K562 (cell line): ENCODE data around the gene SPRYD3. TPM values are rescaled to one million over a fixed set of nuclear protein-coding genes. Genes with fewer than 3 reads are reported as not detected.

Source experiments
- ATAC-seq: fragments of 200-7000 bp; cut with Tn5 transposase; 3 replicates; pipeline ENCODE4 v1.9.1; 2020; ENCODE audit warnings: moderate library complexity
- BruUV-seq: library from RNA; stranded (reverse); fragments of 400-500 nt; replicated peaks from 2 replicates; lab custom pipeline; 2021; lab: Mats Ljungman, UMichigan
- CTCF ChIA-PET: fragments of 300-600 bp; formaldehyde crosslinking; extraction: SDS; loops from one replicate; lab custom pipeline; 2021; ENCODE audit warnings: low intra/inter-chr PET ratio; lab: Yijun Ruan, JAX
- POLR2A ChIA-PET: fragments of 300-600, 350-650 bp; sonication (Branson Sonifier 250); formaldehyde crosslinking; extraction: SDS; loops from one replicate; lab custom pipeline; 2021; ENCODE audit warnings: antibody characterized with exemption, inconsistent platforms; lab: Yijun Ruan, JAX
- DNase-seq, 4 experiments: peaks; one replicate each; pipeline versions ENCODE4 v3.0.0 to v3.0.0-alpha.2; 2011 to 2018; ENCODE audit warnings: low spot score in 3 of 4, mixed read lengths in 3 of 4; ENCODE audit errors: extremely low read depth in 1 of 4
- FAIRE-seq: peaks from 2 replicates; lab custom pipeline; 2011; peaks lifted over from hg19 to GRCh38; lab: Jason Lieb, UNC
- H2AFZ ChIP-seq: 2 replicates; pipeline ENCODE4 v1.6.0; 2011; ENCODE audit warnings: low read depth, low read length, control low read depth, inconsistent platforms
- H3K27ac ChIP-seq: fragments of 200-600 bp; 3 replicates; pipeline ENCODE4 v1.8.0; 2011; ENCODE audit warnings: low read depth, mild to moderate bottlenecking, control low read depth, inconsistent platforms, low read length, moderate library complexity, mixed read lengths; ENCODE audit errors: extremely low read depth
- H3K27me3 ChIP-seq, 2 experiments: fragments of 300-600 bp in 1 of 2; 2 replicates in 1 of 2; 3 replicates in 1 of 2; pipeline versions ENCODE4 v1.6.0 to v1.8.0; 2011; ENCODE audit warnings: inconsistent platforms in 2 of 2, low read length in 2 of 2, mild to moderate bottlenecking in 1 of 2, mixed read lengths in 1 of 2, moderate library complexity in 1 of 2; ENCODE audit not compliant: control insufficient read depth in 2 of 2, insufficient read depth in 2 of 2
- H3K36me3 ChIP-seq: fragments of 300-600 bp; 3 replicates; pipeline ENCODE4 v1.8.0; 2011; ENCODE audit warnings: mild to moderate bottlenecking, low read length, inconsistent platforms; ENCODE audit not compliant: control insufficient read depth, insufficient read depth
- H3K4me1 ChIP-seq, 2 experiments: fragments of 200-600 bp in 1 of 2; replicated peaks in 1 of 2; 2 replicates in 1 of 2; 3 replicates in 1 of 2; pipeline versions ENCODE4 v1.5.1 to v1.8.0; 2011; ENCODE audit warnings: inconsistent platforms in 2 of 2, low read length in 2 of 2, mild to moderate bottlenecking in 1 of 2, mixed read lengths in 1 of 2, moderate library complexity in 1 of 2; ENCODE audit not compliant: control insufficient read depth in 2 of 2, insufficient read depth in 2 of 2
- H3K4me2 ChIP-seq: 2 replicates; pipeline ENCODE4 v1.6.1; 2011; ENCODE audit warnings: low read length, control low read depth, inconsistent platforms, mixed read lengths; ENCODE audit not compliant: insufficient read depth
- H3K4me3 ChIP-seq: fragments of 200-600 bp; sonication (generic), shearing (Covaris generic); 2 replicates; pipeline ENCODE4 v1.5.1; 2016; ENCODE audit warnings: control low read depth, inconsistent platforms
- H3K79me2 ChIP-seq: fragments of 200-600 bp; 3 replicates; pipeline ENCODE4 v1.8.0; 2011; ENCODE audit warnings: low read length, inconsistent platforms; ENCODE audit not compliant: control insufficient read depth, insufficient read depth
- H3K9ac ChIP-seq, 2 experiments: 2 replicates each; pipeline versions ENCODE4 v1.6.0 to v1.6.1; 2011; ENCODE audit warnings: low read depth in 2 of 2, low read length in 2 of 2, control low read depth in 1 of 2, inconsistent platforms in 1 of 2, mild to moderate bottlenecking in 1 of 2, mixed read lengths in 1 of 2; ENCODE audit not compliant: insufficient read depth in 1 of 2
- H3K9me1 ChIP-seq: one replicate; pipeline ENCODE4 v1.6.0; 2011; ENCODE audit warnings: inconsistent platforms, mild to moderate bottlenecking, low read length, moderate library complexity; ENCODE audit not compliant: control insufficient read depth, insufficient read depth
- H3K9me3 ChIP-seq: replicated peaks from 2 replicates; pipeline ENCODE4 v1.5.1; 2011; ENCODE audit warnings: low read depth, low read length, inconsistent platforms; ENCODE audit not compliant: control insufficient read depth, insufficient read depth
- H4K20me1 ChIP-seq: replicated peaks from 2 replicates; pipeline ENCODE4 v1.6.1; 2011; ENCODE audit warnings: low read length, inconsistent platforms, mixed read lengths; ENCODE audit not compliant: control insufficient read depth, insufficient read depth
- ARID3B ChIP-seq: fragments of 250-450 bp; sonication (Bioruptor Pico); IDR thresholded peaks from 2 replicates; pipeline ENCODE4 v1.4.0; 2020; ENCODE audit warnings: borderline replicate concordance
- DEAF1 ChIP-seq: fragments of 450-650 bp; formaldehyde crosslinking; IDR thresholded peaks from 2 replicates; pipeline ENCODE4 v1.4.0; 2020; ENCODE audit warnings: mild to moderate bottlenecking, moderate library complexity
- DPF2 ChIP-seq: fragments of 450-650 bp; IDR thresholded peaks from 2 replicates; pipeline ENCODE4 v1.6.1; 2016
- EZH2 ChIP-seq: IDR thresholded peaks from 2 replicates; pipeline ENCODE4 v1.6.1; 2012; ENCODE audit warnings: low read depth, mild to moderate bottlenecking, inconsistent platforms, low read length, borderline replicate concordance
- GATAD2B ChIP-seq: fragments of 450-650 bp; IDR thresholded peaks from 2 replicates; pipeline ENCODE4 v1.6.1; 2017; ENCODE audit warnings: mild to moderate bottlenecking, borderline replicate concordance
- NR2F6 ChIP-seq: fragments of 450-650 bp; formaldehyde crosslinking; IDR thresholded peaks from 2 replicates; pipeline ENCODE4 v1.4.0; 2020; ENCODE audit warnings: mild to moderate bottlenecking
- TCFL5 ChIP-seq: fragments of 250-450 bp; sonication (Bioruptor Pico); conservative IDR thresholded peaks from 2 replicates; pipeline ENCODE4 v1.6.1; 2021; ENCODE audit warnings: mild to moderate bottlenecking, moderate library complexity, matching md5 sums
- TOE1 ChIP-seq, 2 experiments: fragments of 450-650 bp in 1 of 2; sonication (generic) in 1 of 2; formaldehyde crosslinking in 1 of 2; IDR thresholded peaks; 2 replicates each; pipeline versions ENCODE4 v1.7.1 to v1.8.0; 2016 to 2022; ENCODE audit warnings: borderline replicate concordance in 2 of 2, mild to moderate bottlenecking in 2 of 2, antibody characterized with exemption in 1 of 2, inconsistent platforms in 1 of 2, low read depth in 1 of 2, missing genetic modification reagents in 1 of 2, moderate library complexity in 1 of 2
- VEZF1 ChIP-seq: fragments of 200-800 bp; sonication (Bioruptor generic); IDR thresholded peaks from 2 replicates; pipeline ENCODE4 v1.6.1; 2017; ENCODE audit warnings: missing genetic modification characterization, missing compliant biosample characterization
- ZNF274 ChIP-seq: IDR thresholded peaks from 2 replicates; pipeline ENCODE4 v1.6.1; 2011; ENCODE audit warnings: low read depth, mild to moderate bottlenecking, low read length, moderate library complexity, borderline replicate concordance
- ZNF395 ChIP-seq: fragments of 200-800 bp; sonication (Bioruptor generic); IDR thresholded peaks from 2 replicates; pipeline ENCODE4 v1.6.1; 2017; ENCODE audit warnings: missing genetic modification characterization, missing compliant biosample characterization
- ZNF583 ChIP-seq: fragments of 250-450 bp; sonication (Bioruptor Pico); IDR thresholded peaks from 2 replicates; pipeline ENCODE4 v1.4.0; 2020
- WGBS: fragments of 100-300 bp; shearing (Covaris generic); methylation state at CpG from one replicate; pipeline ENCODE4 v1.1.6; 2016; ENCODE audit warnings: low coverage, mixed read lengths; ENCODE audit not compliant: insufficient coverage; ENCODE audit errors: missing lambda C conversion rate; 5-methylcytosine and 5-hydroxymethylcytosine counted together
- in situ Hi-C: fragments of 300-500 bp; cut with MboI; formaldehyde crosslinking; loops from 4 replicates; pipeline ENCODE4 v1.15.0; 2018; ENCODE audit warnings: inconsistent platforms, mixed read lengths
- intact Hi-C: fragments of 100-400 bp; cut with micrococcal nuclease; formaldehyde crosslinking; loops from 2 replicates; pipeline ENCODE4 v1.14.2; 2022
- polyA plus RNA-seq, 8 experiments: library from polyadenylated mRNA; depleted of rRNA in 4 of 8; stranded (reverse) in 5 of 8; unstranded in 3 of 8; fragments of >200 nt; fragmentation: Nextera tagmentation in 2 of 8; fragmentation: Illumina TruSeq in 1 of 8; extraction: Ambion mirVana in 2 of 8; extraction: Trizol in 1 of 8; gene quantifications; 2 replicates each; pipeline versions ENCODE4 v1.2.1 to v1.2.3, GENCODE V29; 2011 to 2014; ENCODE audit warnings: inconsistent platforms in 1 of 8, missing spikeins in 1 of 8
- total RNA-seq, 7 experiments: library from RNA; depleted of rRNA in 6 of 7; stranded (reverse); fragments of >200 nt in 6 of 7; fragmentation: Illumina TruSeq in 2 of 7; extraction: Trizol in 2 of 7; gene quantifications; 2 replicates each; pipeline versions ENCODE4 v1.2.1 to v1.2.3, GENCODE V29; 2011 to 2021; ENCODE audit warnings: low replicate concordance in 1 of 7

Gene SPRYD3
- total and polyA plus RNA-seq, 9 of the 15 experiments (the other 6 are each of a cell fraction or from before 2014, with no cell fraction given) = 1.5 to 13.6 (median 7.6) TPM

- WGBS = 17% methylated on average over 9 of the region's 9 CpGs
- Histone ChIP-seq H2AFZ (peak overlapping the region; percentile 98), H3K9ac (peak overlapping the region; percentile 56 to 86; a peak in 3 of 4 replicates), H3K27me3 (no peaks in the 10 kb centered on the region), H3K4me1 (peaks cover 33 to 35% of the 10 kb centered on the region in 2 experiments), H3K4me3 (peak overlapping the region; percentile 44), H3K4me2 (peak overlapping the region; percentile 76; the same call in 1 of the 2 replicates), H3K27ac (no peak overlapping the region), H3K9me3 (no peaks in the 10 kb centered on the region), H4K20me1 (no peaks in the 10 kb centered on the region), H3K36me3 (no peaks in the 10 kb centered on the region), H3K79me2 (no peaks in the 10 kb centered on the region), H3K9me1 (peaks cover 6% of the 10 kb centered on the region)
- ChIA-PET POLR2A (interaction anchor here (0.6 kb wide), 1 partner anchor 223 kb away, joined by 3 read pairs; no protein-coding TSS in a partner anchor), CTCF (interaction anchor here (0.7 to 2.9 kb wide), 2 partner anchors 31 to 50 kb away, joined by 4 to 49 read pairs; no protein-coding TSS in a partner anchor)
- DNase-seq (no peak), ATAC-seq (no peak), FAIRE-seq (no peak)
- in situ Hi-C loops = no loop called here
- intact Hi-C loops = no loop called here
- no TSS peak for BruUV-seq
- TF ChIP-seq ARID3B (CRISPR knock-in tag) (no peak), VEZF1 (CRISPR knock-in tag) (no peak), ZNF395 (CRISPR knock-in tag) (no peak), DPF2 (no peak), EZH2 (no peak), NR2F6 (CRISPR knock-in tag) (no peak), TCFL5 (CRISPR knock-in tag) (no peak), ZNF583 (CRISPR knock-in tag) (no peak), TOE1 (IDR thresholded peaks at IDR 0.05; ENCODE audit: borderline replicate concordance) (no peak), TOE1 (CRISPR knock-in tag; IDR thresholded peaks at IDR 0.05; ENCODE audit: borderline replicate concordance, low read depth) (no peak), ZNF274 (no peak), DEAF1 (CRISPR knock-in tag) (no peak), GATAD2B (no peak)
Observed at GRCh38 chr12:53097207-53097563, 18.0 kb upstream of the SPRYD3 start.
